ENCODE results near the gene PDE4A. TPM values are rescaled to one million over a fixed set of nuclear protein-coding genes. Genes with fewer than 3 reads are reported as not detected.
"Not testable (repeated sequence)": the region's sequence is repeated elsewhere in the genome, so short reads cannot be mapped to it uniquely, and the experiment has no call there.

The PDE4A gene
- total and polyA plus RNA-seq, 2 experiments from 2014 or later: 5.2 to 5.4 TPM

GRCh38 chr19:10399340-10399739, 21.0 kb upstream of the PDE4A start:
- H3K79me2 ChIP-seq (replicated peaks; ENCODE audit: insufficient read depth): peaks cover 55% of the 10 kb centered on the region
- H2AFZ ChIP-seq; H3K36me3 ChIP-seq (ENCODE audit: insufficient read depth); H3K9me2 ChIP-seq (ENCODE audit: insufficient read depth); H3K27ac Mint-ChIP-seq; H3K4me2 ChIP-seq; H3K27me3 ChIP-seq (ENCODE audit: insufficient read depth); H3K4me3 ChIP-seq; H3K27ac ChIP-seq (ENCODE audit: low read depth); H3K9me3 Mint-ChIP-seq; ATAC-seq; H3K4me3 Mint-ChIP-seq; H3K4me1 ChIP-seq (ENCODE audit: insufficient read depth); DNase-seq (ENCODE audit: low spot score): not testable (repeated sequence)
- Mint-ChIP-seq H3K27me3 (ENCODE audit: insufficient read depth, low read depth, poor library complexity) (peaks cover 20% of the 10 kb centered on the region), H3K36me3 (ENCODE audit: low read depth) (peaks cover 39% of the 10 kb centered on the region), H3K4me1 (peaks cover 14% of the 10 kb centered on the region)
- peaks cover 33% of the 10 kb centered on the region for H4K20me1 ChIP-seq (replicated peaks; ENCODE audit: insufficient read depth)
- H3F3A ChIP-seq (replicated peaks; ENCODE audit: low read depth): peaks cover 10% of the 10 kb centered on the region; the same call in 1 of the 2 replicates

GRCh38 chr19:10399878-10400277, 20.5 kb upstream of the PDE4A start:
- H3K4me3 ChIP-seq: no peak overlapping the region
- H2AFZ ChIP-seq: no peak overlapping the region
- peaks cover 33% of the 10 kb centered on the region for H4K20me1 ChIP-seq (replicated peaks; ENCODE audit: insufficient read depth)
- Mint-ChIP-seq H3K4me3 (no peak overlapping the region), H3K4me1 (peaks cover 14% of the 10 kb centered on the region), H3K27me3 (ENCODE audit: insufficient read depth, low read depth, poor library complexity) (peaks cover 24% of the 10 kb centered on the region), H3K27ac (no peak overlapping the region), H3K36me3 (ENCODE audit: low read depth) (peaks cover 35% of the 10 kb centered on the region), H3K9me3 (no peaks in the 10 kb centered on the region)
- H3K27ac ChIP-seq (ENCODE audit: low read depth): no peak overlapping the region
- no peak overlapping the region for H3K4me2 ChIP-seq
- peaks cover 55% of the 10 kb centered on the region for H3K79me2 ChIP-seq (replicated peaks; ENCODE audit: insufficient read depth)
- peaks cover 10% of the 10 kb centered on the region; the same call in 1 of the 2 replicates for H3F3A ChIP-seq (replicated peaks; ENCODE audit: low read depth)
- peaks cover 7% of the 10 kb centered on the region for H3K27me3 ChIP-seq (ENCODE audit: insufficient read depth)
- 0 out of 2 replicates have a peak, but pooled peaks cover 4% of the 10 kb centered on the region for H3K36me3 ChIP-seq (ENCODE audit: insufficient read depth)
- ATAC-seq: no peak
- 0 out of 2 replicates have a peak, but pooled peaks cover 5% of the 10 kb centered on the region for H3K4me1 ChIP-seq (ENCODE audit: insufficient read depth)
- DNase-seq (ENCODE audit: low spot score): no peak
- no peaks in the 10 kb centered on the region for H3K9me2 ChIP-seq (ENCODE audit: insufficient read depth)
- no peak for TF ChIP-seq STAT1 (IDR thresholded peaks at IDR 0.05; ENCODE audit: unreplicated experiment)
- TF ChIP-seq JUNB (IDR thresholded peaks at IDR 0.05; ENCODE audit: unreplicated experiment): no peak
- no peak for TF ChIP-seq NANOG (IDR thresholded peaks at IDR 0.05; ENCODE audit: borderline replicate concordance)
- TF ChIP-seq ZNF331 (CRISPR knock-in tag; IDR thresholded peaks at IDR 0.05; ENCODE audit: low read depth): no peak
- TF ChIP-seq EZH2phosphoT487 (IDR thresholded peaks at IDR 0.05; ENCODE audit: unreplicated experiment): no peak
- TF ChIP-seq EZH2 (IDR thresholded peaks at IDR 0.05; ENCODE audit: low read depth, unreplicated experiment): no peak
- TF ChIP-seq ZNF462 (CRISPR knock-in tag; IDR thresholded peaks at IDR 0.05): no peak
- TF ChIP-seq POLR2AphosphoS5 (IDR thresholded peaks at IDR 0.05; ENCODE audit: low read depth): no peak
- TF ChIP-seq ZNF114 (CRISPR knock-in tag; IDR thresholded peaks at IDR 0.05): no peak
- no peak for TF ChIP-seq ETS1 (IDR thresholded peaks at IDR 0.05)
- no peak for TF ChIP-seq CREB1 (CRISPR knock-in tag; IDR thresholded peaks at IDR 0.05; ENCODE audit: low read depth)
- TF ChIP-seq CTCF (conservative IDR thresholded peaks at IDR 0.05; ENCODE audit: low read depth in 2 of 2): no peak

Data from GM23338 (cell line).